Stimulated activated CD4-positive, alpha-beta T cell treated with anti-CD3 and anti-CD28 coated beads, Interleukin-1b, Interleukin-23, amount 100 ng/mL, for 24 hours (primary cell): ENCODE data around the gene STARD10.

Experiments used
- DNase-seq, 4 experiments: peaks; one replicate each; pipeline ENCODE4 v3.0.0-alpha.2; 2020; ENCODE audit warnings: low read depth in 4 of 4, low spot score in 1 of 4

The STARD10 gene

GRCh38 chr11:72781313-72782080 lies 12.3 kb downstream of the STARD10 start:
- DNase-seq: peak in 2 of 4 experiments; percentile 26 to 30

DNA sequence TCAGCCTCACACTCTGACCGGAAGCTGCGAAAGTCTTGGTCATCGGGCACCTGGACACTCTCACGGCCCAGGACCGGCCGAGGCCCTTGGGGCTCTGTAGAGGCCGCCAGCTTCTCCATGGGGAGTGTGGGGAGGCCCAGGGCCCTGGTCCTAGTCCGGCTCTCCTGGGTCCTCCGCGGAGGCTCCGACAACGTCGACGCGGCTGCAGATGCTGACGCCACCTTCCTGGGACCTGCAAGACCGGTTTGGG lies 12.9 kb downstream of the STARD10 start:
- no peak for DNase-seq

DNA sequence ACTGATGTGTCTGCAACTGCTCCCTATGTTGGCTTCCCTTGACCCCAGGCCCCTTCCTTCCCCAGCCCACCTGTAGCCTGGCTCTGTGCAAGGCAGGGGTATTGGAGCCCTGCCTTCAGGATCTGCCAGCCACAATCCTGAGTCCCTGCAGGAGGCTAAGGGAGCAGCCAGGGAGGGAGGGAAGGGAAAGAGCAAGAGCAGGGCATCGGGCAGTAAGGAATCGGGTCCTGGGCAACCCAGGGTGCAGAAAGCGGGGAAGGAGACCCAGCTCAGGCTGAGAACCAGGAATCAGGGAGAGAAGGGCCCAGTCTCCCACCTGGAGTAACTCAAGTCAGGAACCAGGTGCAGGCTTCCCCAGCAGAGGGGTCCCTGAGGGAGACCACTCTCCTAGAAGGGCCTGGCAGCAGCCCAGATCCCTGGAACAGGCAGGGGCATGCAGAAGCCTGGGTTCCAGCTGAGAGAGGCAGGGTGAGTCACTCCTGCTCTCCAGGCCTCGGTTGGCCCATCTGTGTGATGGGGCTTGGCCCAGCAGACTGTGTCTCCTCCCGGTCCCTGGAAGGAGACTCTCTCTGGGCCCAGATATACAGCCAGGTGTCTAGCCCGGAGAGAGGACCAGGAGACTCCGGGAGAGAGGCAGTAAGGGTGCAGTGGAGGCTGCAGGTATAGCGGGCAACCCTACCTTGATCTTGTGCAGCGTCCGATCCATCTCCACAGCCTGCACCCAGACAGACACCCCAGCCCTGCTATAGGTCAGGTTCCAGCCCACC lies 13.4 kb downstream of the STARD10 start:
- DNase-seq: no peak

DNA sequence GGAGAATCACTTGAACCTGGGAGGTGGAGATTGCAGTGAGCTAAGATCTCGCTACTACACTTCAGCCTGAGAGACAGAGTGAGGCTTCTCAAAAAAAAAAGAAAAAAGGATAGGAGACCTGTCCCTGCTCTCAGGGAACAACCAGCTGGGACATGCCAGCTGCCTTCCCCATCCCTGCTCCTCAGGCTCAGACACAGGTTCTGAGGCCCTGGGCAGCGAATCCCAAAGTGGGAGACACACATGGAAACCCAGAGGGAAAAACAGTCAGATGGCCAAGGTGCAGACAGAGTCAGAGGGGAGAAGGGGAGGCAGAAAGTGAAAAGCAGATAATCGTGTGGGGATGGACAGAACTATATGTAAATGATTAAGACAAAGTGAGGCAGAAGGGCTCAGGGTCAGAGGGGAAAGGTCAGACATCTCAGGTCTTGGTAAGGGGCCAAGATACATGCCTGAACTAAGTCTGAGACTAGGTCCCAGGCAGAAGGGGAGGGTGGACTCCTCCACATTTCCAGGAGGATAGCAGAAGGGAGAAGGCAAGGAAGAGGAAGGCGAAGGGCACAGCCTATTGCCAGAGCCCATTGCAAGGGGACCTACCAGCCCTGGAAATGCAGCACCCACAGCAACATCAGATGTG lies 14.2 kb downstream of the STARD10 start:
- DNase-seq: no peak

DNA sequence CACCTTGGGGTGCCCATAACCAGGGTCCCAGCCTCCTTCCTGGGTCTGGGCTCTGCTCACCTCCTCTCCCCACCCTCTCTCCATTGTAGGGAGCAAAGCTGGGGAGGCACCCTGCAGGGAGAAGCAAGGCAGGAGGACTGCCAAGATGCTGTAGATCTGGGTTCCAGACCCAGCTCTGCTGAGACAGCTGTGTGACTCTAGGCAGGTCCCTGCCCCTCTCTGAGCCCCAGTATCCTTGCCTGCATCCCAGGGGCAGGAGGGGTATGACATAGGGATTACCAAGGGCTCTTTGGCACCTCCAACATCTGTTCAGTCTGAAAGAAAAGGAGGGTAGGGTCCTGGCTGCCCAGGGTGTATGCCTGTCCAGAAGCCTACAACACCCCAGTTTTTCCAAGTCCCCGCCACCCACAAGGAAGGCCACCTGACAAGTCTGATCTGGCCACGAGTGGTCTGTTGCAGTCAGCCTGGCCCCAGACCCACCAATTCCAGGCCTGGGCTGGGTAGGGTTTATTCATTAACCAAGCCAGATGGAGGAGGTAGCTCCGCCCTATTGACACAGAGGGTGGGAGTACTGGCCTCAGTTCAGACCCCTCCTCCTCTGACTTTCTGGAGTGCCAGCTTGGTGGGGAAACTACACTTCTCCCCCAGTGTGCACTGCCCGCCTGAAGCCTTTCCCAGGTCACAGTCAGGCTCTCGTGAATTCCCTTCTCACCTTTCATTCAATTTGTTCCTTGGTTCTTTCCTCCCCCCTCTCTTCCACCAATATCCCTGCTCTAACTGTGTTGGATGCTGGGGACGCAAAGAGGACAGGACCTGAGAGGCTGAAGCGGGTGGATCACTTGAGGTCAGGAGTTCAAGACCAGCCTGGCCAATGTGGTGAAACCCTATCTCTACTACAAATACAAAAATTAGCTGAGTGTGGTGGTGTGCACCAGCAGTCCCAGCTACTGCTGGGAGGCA lies 15.0 kb downstream of the STARD10 start:
- DNase-seq: no peak

DNA sequence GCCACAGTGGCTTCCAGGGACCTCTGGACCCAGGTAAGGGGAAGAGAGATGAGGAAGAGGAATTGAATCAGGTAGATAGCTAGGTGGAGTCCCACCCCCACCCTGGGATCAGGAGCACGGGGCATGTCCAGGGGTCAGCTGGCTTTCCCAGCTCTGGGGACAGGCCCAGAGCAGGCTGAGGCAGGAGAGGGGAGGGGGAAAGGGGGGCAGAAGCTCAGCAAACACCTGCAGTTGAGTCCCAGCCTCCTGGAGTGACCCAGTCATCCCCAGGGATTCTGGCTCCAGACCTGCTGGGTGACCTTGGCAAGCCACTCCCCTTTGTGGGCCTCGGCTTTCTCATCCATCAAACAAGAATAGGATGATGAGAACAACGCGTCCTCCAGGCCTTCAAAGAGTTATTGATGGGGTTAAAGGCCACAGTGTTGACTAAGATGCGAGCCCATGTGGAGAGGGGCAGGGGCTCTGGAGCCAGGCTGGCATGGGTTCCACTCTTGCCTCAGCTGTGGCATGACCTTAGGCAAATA lies 16.0 kb downstream of the STARD10 start:
- no peak for DNase-seq

GRCh38 chr11:72776844-72777754 lies 16.7 kb downstream of the STARD10 start:
- no peak for DNase-seq

DNA sequence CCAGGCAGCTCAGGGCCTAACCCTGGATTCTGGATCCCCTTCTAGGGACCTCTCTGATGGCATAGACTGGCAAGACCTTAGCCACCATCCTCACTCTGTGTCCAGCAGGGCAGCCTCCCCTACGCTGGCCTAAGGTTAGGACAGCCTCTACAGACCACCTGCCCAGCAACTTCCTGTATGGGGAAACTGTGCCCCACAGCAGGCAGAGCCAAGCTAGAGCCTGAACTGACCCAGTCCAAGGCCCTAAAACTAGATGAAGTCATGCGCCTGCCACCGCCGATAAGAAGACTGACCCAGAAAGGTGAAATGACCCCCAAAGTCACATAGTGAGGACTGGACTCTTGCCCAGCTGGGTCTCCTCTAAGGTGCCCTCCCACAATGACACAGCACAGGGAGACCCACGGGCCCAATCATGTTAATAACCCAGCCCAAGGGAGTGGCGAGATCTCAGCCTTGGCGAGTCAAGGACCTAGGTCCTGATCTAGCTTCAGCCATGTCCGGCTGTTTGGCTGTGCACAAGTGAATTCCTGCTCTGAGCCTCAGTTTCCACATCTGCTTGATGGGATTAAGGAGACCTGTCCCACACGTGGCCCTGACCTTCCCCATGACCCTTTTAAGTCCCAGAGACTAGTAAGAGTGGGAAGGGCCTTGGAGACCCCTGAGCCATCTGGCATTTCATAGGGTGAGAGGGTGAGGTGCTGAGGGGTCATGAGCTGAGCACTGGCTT lies 17.6 kb downstream of the STARD10 start:
- DNase-seq: no peak

- DNase-seq: no peak
These were observed 18.3 kb downstream of the STARD10 start for GRCh38 chr11:72775288-72776110.

DNA sequence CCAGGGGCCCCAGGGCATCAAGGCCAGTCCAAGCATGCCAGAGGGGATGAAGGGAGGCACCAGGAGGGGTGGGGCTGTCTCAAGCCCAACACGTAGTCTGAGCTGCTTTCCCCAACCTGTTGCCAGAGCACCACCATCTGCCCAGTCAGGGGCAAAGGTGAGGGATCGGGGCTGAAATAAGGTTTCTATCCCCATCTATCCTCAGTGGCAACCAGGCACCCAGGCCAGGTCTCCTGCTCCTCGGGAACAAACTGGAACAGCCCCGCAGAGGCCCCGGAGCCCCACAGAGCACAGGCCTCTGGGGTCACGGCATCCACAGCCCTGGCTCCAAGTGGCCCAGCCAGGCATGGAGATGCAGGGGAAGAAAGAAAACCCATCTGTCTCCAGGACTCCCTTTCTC lies 19.3 kb downstream of the STARD10 start:
- DNase-seq: no peak

DNA sequence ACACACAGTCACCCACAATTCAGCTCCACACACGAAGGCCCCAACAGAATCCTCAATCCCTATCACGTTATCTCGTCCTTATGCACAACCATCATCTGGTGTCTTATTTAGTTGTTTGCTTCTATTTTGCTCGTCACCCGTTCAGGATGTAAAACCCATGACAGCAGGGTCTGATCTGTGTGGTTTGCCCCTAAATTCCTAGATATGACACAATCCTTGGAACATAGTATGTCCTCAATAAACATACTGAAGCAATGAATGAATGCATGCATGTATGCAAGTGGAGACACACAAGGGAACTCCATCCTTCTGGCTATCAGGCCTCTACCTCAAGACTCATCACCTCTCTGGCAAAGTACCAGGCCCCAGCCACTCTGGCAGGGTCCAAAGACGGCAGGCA lies 20.2 kb downstream of the STARD10 start:
- no peak for DNase-seq

- DNase-seq: no peak
These were observed 20.6 kb downstream of the STARD10 start for GRCh38 chr11:72773291-72773690.

GRCh38 chr11:72772059-72772458 lies 21.8 kb downstream of the STARD10 start:
- DNase-seq: no peak

GRCh38 chr11:72771507-72771906 lies 22.3 kb downstream of the STARD10 start:
- no peak for DNase-seq

DNA sequence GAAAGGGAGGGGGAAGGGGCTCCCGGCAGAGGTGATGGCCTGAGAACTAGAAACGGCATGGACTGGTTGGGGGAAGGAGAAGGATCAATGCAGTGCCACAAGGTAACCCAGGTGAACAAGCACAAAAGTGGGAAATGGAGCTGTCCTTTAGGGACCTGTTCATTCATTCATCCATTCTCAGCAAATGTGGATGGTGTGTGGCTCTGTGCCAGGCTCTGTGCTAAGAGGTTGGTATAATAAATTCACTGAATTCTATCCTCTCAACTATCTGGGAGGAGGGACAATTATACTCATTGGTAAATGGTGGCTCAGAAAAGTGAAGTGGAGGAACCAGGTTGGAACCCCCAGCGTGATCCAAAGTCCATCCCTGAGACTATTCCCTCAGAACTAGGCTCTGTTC lies 23.0 kb downstream of the STARD10 start:
- no peak for DNase-seq

DNA sequence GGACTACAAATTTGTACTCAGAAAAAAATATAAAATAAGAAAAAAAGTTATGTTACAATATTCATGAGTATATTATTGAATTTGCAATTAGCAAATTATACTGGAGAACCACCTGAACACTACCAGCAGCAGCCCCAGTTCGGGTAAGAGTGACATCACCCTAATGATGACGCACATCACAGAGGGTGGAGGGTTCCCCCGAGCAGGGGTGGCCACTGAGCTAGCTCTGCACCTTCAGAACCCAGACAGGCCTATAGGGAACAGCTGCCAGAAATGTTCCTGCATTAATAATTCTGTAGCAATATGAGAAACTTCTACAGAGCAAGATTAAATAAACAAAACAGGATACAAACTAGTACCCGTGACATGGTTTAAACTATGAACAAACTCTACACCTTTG lies 24.2 kb downstream of the STARD10 start:
- DNase-seq: no peak

GRCh38 chr11:72768581-72768980 lies 25.3 kb downstream of the STARD10 start:
- DNase-seq: no peak
